ENCODE results near the gene RXFP1. TPM values are rescaled to one million over a fixed set of nuclear protein-coding genes. Genes with fewer than 3 reads are reported as not detected.
"Not testable (repeated sequence)": the region's sequence is repeated elsewhere in the genome, so short reads cannot be mapped to it uniquely, and the experiment has no call there.

RXFP1 gene
- polyA plus RNA-seq, 1 donor from 2014 or later = not detected

DNA sequence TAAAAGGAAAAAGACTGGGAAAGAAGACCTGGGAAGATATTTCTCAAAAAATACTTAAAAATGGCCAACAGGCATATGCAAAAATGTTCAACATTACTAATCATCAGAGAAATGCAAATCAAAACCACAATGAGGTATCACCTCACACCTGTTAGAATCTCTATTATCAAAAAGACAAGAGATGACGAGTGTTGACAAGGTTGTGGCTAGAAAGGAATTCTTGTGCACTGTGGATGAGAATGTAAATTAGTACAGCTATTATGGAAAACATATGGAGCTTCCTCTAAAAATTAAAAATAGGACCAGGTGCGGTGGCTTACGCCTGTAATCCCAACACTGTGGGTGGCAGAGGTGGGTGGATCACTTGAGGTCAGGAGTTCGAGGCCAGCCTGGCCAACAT, 100.0 kb downstream of the RXFP1 start:
- no peak overlapping the region for H3K4me3 Mint-ChIP-seq
- no peaks in the 10 kb centered on the region for H3K9me3 Mint-ChIP-seq
- peaks cover 14% of the 10 kb centered on the region for H3K27me3 Mint-ChIP-seq
- H3K4me1 Mint-ChIP-seq = no peaks in the 10 kb centered on the region
- no peaks in the 10 kb centered on the region for H3K36me3 Mint-ChIP-seq
- H3K27ac Mint-ChIP-seq = no peak overlapping the region

DNA sequence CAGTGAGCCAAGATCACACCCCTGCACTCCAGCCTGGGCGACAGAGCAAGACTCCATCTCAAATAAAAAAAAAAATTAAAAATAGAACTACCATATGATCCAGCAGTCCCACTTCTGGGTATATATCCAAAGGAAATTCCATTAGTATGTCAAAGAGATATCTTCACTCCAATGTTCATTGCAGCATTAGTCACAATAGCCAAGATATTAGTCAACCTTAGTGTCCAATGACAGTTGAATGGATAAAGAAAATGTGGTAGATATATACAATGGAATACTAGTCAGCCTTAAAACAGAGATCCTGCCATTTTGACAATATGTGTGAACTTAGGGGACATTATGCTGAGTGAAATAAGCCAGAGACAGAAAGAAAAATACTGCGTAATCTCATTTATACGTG, 100.6 kb downstream of the RXFP1 start:
- Mint-ChIP-seq H3K27ac (no peak overlapping the region), H3K36me3 (no peaks in the 10 kb centered on the region), H3K4me3 (no peak overlapping the region), H3K9me3 (no peaks in the 10 kb centered on the region), H3K27me3 (peaks cover 14% of the 10 kb centered on the region), H3K4me1 (no peaks in the 10 kb centered on the region)

DNA sequence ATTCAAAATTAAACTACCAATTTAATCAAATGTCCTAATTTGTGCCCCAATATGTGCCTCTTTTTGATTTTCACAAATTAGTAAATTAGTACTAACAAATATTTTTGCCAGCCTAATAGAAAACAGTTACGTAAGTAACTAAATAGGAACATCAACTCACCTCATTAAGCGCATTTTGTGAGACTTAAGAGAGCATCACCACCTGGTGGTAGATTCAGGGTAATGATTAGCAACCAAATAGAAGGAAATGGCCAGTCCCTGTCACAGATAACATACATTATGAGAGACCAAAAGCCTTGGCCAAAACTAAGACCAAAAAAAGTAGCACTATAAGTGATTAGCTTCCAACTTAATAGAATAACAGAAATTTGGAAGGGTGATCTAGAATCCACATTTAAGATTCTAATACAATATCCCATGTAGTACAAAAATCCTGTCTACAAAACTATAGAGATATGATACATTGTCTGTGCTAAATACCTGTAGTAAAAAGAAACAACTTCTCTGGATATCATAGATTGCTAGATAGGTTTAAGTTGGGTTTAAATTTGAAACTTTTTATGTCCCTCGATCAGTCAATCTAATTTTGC, 103.3 kb downstream of the RXFP1 start:
- no peak overlapping the region for H3K27ac Mint-ChIP-seq
- H3K36me3 Mint-ChIP-seq = no peaks in the 10 kb centered on the region
- no peaks in the 10 kb centered on the region for H3K4me1 Mint-ChIP-seq
- H3K9me3 Mint-ChIP-seq = no peaks in the 10 kb centered on the region
- peaks cover 12% of the 10 kb centered on the region for H3K27me3 Mint-ChIP-seq
- no peak overlapping the region for H3K4me3 Mint-ChIP-seq

DNA sequence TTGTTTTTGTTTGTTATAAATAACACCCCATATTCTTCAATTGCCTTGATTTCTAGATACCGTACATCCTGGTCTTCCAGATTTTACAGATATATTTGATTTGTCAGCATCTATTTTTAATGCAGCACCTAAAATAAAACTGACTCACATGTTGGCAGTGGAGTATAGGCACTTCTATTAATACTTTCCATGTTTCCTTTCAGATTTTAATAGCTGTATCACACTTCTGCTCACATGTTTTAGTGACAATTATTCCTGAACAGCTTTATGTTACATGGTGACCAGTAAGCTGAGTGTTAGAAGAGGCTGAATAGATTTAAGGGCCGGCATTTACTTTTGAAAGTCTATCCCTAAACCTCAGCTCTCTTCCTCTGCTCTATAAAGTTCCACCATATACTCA, 103.9 kb downstream of the RXFP1 start:
- Mint-ChIP-seq H3K9me3 (no peaks in the 10 kb centered on the region), H3K27ac (no peak overlapping the region), H3K4me1 (no peaks in the 10 kb centered on the region), H3K27me3 (peaks cover 14% of the 10 kb centered on the region), H3K4me3 (no peak overlapping the region), H3K36me3 (no peaks in the 10 kb centered on the region)

DNA sequence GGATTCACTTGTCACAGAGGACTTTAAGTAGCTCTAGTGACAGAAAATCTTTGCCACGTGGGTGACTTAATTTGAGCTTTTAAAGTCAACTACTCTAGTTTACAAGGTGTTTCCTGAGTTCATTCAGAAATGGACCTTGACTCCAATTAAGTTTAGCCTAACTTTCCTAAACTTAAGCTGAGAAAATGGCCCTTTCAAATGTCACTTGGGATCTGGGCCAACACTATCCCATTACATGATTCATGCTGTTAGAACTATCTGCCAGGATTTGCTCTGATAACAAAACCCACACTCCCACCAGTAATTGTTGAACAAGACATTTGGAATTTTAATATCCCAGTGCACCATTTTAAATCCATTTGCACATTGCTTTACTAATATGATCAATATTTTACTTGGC, 109.2 kb downstream of the RXFP1 start:
- H3K4me3 Mint-ChIP-seq = no peak overlapping the region
- H3K27me3 Mint-ChIP-seq = peaks cover 2% of the 10 kb centered on the region
- H3K4me1 Mint-ChIP-seq = no peaks in the 10 kb centered on the region
- H3K9me3 Mint-ChIP-seq = no peaks in the 10 kb centered on the region
- H3K36me3 Mint-ChIP-seq = no peaks in the 10 kb centered on the region
- no peak overlapping the region for H3K27ac Mint-ChIP-seq

DNA sequence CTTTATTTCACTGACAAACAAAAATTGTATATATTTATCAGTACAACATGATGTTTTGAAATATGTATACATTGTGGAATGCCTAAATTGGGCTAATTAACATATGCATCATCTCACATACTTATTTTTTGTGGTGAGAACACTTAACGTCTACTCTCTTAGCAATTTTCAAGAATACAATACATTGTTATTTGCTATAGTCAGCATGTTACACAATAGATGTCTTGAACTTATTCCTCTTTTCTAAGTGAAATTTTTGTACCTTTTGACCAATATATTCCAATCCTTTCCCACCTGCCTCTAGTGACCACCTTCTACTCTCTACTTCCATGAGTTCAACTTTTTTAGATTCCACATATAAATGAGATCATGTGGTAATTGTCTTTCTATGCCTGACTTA, 114.9 kb downstream of the RXFP1 start:
- Mint-ChIP-seq H3K36me3 (no peaks in the 10 kb centered on the region), H3K4me3 (no peak overlapping the region), H3K27me3 (no peaks in the 10 kb centered on the region), H3K4me1 (no peaks in the 10 kb centered on the region), H3K27ac (no peak overlapping the region), H3K9me3 (peaks cover 0 to 3% (median 0%) of the 10 kb centered on the region in 3 donors)

DNA sequence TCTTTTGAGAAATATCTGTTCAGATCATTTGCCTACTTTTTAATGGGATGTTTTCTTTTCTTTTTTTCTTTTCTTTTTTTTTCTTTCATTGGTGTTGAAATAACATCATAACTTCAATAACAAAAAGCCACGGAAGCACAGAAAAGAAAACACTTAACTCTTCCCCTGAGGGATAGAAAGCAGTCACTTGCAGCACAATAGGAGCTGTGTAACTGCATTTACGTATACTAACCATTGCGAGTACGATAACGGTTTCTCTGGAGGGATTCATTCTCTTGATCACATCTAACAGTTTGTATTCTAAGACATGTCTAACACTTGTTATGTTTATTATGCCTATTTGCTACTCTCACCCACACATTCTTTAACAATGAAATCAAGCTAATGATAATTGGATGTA, 122.7 kb downstream of the RXFP1 start:
- Mint-ChIP-seq H3K36me3 (no peaks in the 10 kb centered on the region), H3K4me1 (no peaks in the 10 kb centered on the region), H3K4me3 (no peak overlapping the region), H3K9me3 (peaks cover 0 to 3% (median 0%) of the 10 kb centered on the region in 3 donors), H3K27ac (no peak overlapping the region), H3K27me3 (peaks cover 8% of the 10 kb centered on the region)

DNA sequence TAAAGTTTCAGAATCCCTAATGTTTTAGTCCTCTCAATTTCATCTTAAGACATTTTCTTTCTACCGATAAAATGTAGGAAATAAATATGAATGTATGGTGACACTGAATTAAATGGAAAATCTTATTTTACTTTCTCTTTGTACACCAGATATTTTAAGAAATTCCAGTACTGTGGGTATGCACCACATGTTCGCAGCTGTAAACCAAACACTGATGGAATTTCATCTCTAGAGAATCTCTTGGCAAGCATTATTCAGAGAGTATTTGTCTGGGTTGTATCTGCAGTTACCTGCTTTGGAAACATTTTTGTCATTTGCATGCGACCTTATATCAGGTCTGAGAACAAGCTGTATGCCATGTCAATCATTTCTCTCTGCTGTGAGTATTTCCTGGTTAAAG, 123.1 kb downstream of the RXFP1 start:
- peaks cover 8% of the 10 kb centered on the region for H3K27me3 Mint-ChIP-seq
- no peaks in the 10 kb centered on the region for H3K36me3 Mint-ChIP-seq
- H3K27ac Mint-ChIP-seq = no peak overlapping the region
- peaks cover 0 to 3% (median 0%) of the 10 kb centered on the region in 3 donors for H3K9me3 Mint-ChIP-seq
- H3K4me1 Mint-ChIP-seq = no peaks in the 10 kb centered on the region
- H3K4me3 Mint-ChIP-seq = no peak overlapping the region

DNA sequence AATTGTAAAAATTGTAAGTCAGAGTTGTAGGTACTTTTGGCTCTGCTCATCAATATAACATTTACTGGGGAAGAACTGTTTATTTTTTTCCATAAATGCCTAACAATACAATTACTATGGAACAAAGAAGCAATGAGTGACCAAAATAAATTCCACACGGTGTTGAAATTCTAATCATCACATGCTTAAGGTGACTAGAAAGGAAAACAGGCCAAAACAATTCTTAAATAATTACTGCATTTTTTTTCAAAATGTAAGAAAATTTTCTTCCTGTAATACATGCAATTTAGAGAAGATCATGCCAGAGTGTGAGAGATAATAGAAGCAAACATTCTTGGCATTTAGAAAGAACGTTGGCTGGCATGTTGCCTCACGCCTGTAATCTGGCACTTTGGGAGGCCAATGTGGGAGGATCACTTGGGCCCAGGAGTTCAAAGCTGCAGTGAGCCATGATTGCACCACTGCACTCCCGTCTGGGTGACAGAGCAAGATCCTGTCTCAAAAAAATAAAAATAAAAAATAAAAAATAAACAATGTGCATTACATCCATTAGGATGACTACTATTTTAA, 127.5 kb downstream of the RXFP1 start:
- H3K4me1 Mint-ChIP-seq = peaks cover 0 to 4% (median 0%) of the 10 kb centered on the region in 3 donors
- no peak overlapping the region for H3K27ac Mint-ChIP-seq
- no peaks in the 10 kb centered on the region for H3K36me3 Mint-ChIP-seq
- peaks cover 6% of the 10 kb centered on the region for H3K27me3 Mint-ChIP-seq
- no peak overlapping the region for H3K4me3 Mint-ChIP-seq
- no peaks in the 10 kb centered on the region for H3K9me3 Mint-ChIP-seq

DNA sequence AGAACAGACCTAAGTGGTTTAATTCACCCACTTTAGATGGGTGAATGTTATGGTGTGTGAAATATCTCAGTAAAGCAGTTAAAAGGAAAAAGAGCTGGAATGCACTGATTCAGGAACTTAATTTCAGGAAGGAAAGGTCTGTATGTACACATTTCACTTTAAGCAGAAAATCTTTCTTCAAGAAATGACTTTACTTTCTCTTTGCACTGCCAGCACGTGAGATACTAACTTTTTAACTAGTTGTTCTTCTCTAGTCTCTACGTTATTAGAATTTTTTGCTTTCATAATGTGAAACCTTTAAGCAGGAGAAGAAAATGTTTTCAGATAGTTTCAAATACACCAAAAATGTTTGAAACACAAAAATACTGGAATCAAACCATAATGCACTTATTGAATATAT, 131.2 kb downstream of the RXFP1 start:
- H3K4me1 Mint-ChIP-seq = peaks cover 0 to 4% (median 0%) of the 10 kb centered on the region in 3 donors
- no peaks in the 10 kb centered on the region for H3K36me3 Mint-ChIP-seq
- no peak overlapping the region for H3K4me3 Mint-ChIP-seq
- peaks cover 2% of the 10 kb centered on the region for H3K27me3 Mint-ChIP-seq
- no peak overlapping the region for H3K27ac Mint-ChIP-seq
- no peaks in the 10 kb centered on the region for H3K9me3 Mint-ChIP-seq

DNA sequence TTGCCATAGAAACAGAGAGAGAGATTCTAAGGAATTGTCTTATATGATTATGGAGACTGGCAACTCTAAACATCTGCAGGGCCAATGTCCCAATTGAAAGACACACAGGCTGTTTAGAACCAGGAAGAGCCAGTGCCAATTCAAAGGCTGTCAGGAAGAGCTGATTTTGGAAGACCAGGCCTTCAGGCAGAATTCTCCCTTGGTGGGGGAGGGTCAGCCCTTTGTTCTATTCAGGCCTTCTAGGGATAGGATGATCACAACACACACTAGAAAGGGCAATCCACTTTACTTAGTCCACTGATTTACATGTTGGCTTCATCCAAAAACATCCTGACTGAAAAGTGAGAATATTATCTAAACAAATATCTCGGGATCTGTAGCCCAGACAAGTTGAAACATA, 134.8 kb downstream of the RXFP1 start:
- H3K9me3 Mint-ChIP-seq = no peaks in the 10 kb centered on the region
- H3K4me1 Mint-ChIP-seq = peaks cover 0 to 4% (median 0%) of the 10 kb centered on the region in 3 donors
- peaks cover 14% of the 10 kb centered on the region for H3K27me3 Mint-ChIP-seq
- no peak overlapping the region for H3K4me3 Mint-ChIP-seq
- H3K36me3 Mint-ChIP-seq = no peaks in the 10 kb centered on the region
- H3K27ac Mint-ChIP-seq = no peak overlapping the region

DNA sequence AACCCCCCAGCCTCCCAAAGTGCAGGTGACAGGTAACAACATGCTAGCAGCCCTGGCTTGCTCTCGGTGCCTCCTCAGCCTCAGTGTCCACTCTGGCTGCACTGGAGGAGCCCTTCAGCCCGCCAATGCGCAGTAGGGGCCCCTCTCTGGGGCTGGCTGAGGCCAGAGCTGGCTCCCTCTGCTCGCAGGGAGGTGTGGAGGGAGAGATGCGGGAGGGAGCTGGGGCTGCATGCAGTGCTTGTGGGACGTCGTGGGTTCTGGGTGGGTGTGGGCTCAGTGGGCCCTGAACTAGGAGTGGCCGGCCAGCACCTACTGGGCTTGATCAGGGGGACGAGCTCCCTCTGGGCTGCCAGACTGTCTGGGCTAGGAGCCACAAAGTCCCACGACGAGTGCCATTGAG, 135.6 kb downstream of the RXFP1 start:
- Mint-ChIP-seq H3K4me3 (no peak overlapping the region), H3K9me3 (no peaks in the 10 kb centered on the region), H3K4me1 (peaks cover 0 to 4% (median 0%) of the 10 kb centered on the region in 3 donors), H3K36me3 (no peaks in the 10 kb centered on the region), H3K27ac (no peak overlapping the region), H3K27me3 (peaks cover 14% of the 10 kb centered on the region)

DNA sequence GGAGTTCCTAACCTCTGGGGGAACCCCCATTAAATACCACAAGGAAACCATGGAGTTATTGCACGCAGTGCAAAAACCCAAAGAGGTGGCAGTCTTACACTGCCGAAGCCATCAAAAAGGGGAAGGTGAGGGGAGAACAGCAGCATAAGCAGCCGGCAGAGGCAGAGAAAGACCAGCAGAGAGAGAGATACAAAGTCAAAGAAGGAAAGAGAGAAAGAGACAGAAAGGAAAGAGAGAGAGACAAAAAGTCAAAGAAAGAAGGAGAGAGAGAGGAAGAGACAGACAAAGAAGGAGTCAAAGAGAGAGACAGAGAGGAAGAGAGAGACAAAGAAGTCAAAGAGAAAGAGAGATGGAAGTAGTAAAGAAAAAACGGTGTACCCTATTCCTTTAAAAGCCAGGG, 141.6 kb downstream of the RXFP1 start:
- H3K36me3 Mint-ChIP-seq, H3K9me3 Mint-ChIP-seq, H3K27ac Mint-ChIP-seq, H3K4me3 Mint-ChIP-seq, H3K4me1 Mint-ChIP-seq: not testable (repeated sequence)
- peaks cover 10% of the 10 kb centered on the region for H3K27me3 Mint-ChIP-seq

DNA sequence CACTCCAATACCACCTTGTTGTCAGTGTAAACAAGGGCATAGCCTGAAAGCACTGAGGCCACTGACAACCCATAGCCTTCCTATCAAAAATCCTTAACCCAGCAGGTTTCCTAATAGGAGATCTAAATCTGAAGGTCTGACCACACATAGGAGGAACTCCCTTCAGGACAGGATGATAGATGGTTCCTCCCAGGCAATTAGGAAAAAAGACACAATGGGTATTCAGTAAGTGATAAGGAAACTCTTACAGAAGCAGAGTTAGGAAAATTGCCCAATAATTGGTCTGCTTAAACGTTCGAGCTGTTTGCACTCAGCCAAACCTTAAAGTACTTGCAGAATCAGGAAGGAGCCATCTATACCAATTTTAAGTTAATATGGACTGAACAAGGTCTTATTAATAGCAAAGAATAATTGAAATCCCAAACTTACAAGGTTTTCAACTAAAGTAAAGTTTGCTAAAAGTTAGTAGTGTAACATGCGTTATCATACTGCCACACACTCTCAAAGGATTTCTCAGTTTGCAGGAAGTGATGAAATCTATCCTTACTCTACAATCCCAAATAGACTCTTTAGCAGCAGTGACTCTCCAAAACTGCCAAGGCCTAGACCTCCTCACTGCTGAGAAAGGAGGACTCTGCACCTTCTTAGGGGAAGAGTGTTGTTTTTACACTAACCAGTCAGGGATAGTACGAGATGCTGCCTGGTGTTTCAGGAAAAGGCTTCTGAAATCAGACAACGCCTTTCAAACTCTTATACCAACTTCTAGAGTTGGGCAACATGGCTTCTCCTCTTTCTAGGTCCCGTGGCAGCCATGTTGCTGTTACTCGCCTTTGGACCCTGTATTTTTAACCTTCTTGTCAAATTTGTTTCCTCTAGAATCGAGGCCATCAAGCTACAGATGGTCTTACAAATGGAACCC, 142.3 kb downstream of the RXFP1 start:
- H3K27me3 Mint-ChIP-seq, H3K4me1 Mint-ChIP-seq, H3K27ac Mint-ChIP-seq, H3K4me3 Mint-ChIP-seq, H3K36me3 Mint-ChIP-seq, H3K9me3 Mint-ChIP-seq: not testable (repeated sequence)

DNA sequence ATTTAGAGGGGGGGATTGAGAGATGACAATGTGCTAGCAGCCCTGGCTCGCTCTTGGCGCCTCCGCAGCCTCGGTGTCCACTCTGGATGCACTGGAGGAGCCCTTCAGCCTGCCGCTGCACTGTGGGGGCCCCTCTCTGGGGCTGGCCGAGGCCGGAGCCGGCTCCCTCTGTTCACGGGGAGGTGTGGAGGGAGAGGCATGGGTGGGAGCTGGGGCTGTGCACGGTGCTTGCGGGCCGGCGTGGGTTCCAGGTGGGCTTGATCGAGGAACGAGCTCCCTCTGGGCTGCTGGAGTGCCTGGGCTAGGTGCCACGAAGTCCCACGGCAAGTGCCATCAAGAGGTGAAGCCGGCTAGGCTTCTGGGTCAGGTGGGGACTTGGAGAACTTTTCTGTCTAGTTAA, 143.1 kb downstream of the RXFP1 start:
- Mint-ChIP-seq H3K27me3 (peaks cover 2% of the 10 kb centered on the region), H3K4me3 (no peak overlapping the region), H3K4me1 (no peaks in the 10 kb centered on the region), H3K9me3 (no peaks in the 10 kb centered on the region), H3K27ac (no peak overlapping the region), H3K36me3 (no peaks in the 10 kb centered on the region)

DNA sequence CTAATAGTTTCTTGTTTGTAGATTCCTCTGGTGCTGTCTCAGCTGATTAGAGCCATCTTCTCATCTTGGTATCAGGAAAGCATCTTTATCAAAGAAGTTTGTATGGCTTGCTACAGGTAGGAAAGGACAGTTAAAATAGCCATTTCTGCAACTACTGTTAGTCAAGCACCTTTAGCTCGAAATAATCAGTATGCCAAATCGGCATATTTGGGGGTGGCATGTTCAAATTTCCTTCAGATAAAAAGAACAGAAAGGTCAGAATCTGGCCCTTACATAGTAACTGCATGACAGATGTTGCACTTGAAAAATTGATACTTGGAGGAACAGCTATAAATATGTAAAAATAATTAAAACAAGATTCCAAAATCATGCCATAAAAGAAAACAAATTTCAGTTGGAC, 145.2 kb downstream of the RXFP1 start:
- no peaks in the 10 kb centered on the region for H3K36me3 Mint-ChIP-seq
- no peak overlapping the region for H3K4me3 Mint-ChIP-seq
- H3K27me3 Mint-ChIP-seq = no peaks in the 10 kb centered on the region
- no peaks in the 10 kb centered on the region for H3K9me3 Mint-ChIP-seq
- H3K27ac Mint-ChIP-seq = no peak overlapping the region
- peaks cover 7 to 9% (median 7%) of the 10 kb centered on the region in 3 donors for H3K4me1 Mint-ChIP-seq
